HG03457 (cell line): ENCODE measurements around the gene PPP1R1B.

Experiments used
- ATAC-seq: cut with Tn5 transposase; IDR thresholded peaks from one replicate; pipeline ENCODE4 v1.9.1; 2021; ENCODE audit warnings: moderate number of reproducible peaks; ENCODE audit not compliant: unreplicated experiment

Gene PPP1R1B

DNA sequence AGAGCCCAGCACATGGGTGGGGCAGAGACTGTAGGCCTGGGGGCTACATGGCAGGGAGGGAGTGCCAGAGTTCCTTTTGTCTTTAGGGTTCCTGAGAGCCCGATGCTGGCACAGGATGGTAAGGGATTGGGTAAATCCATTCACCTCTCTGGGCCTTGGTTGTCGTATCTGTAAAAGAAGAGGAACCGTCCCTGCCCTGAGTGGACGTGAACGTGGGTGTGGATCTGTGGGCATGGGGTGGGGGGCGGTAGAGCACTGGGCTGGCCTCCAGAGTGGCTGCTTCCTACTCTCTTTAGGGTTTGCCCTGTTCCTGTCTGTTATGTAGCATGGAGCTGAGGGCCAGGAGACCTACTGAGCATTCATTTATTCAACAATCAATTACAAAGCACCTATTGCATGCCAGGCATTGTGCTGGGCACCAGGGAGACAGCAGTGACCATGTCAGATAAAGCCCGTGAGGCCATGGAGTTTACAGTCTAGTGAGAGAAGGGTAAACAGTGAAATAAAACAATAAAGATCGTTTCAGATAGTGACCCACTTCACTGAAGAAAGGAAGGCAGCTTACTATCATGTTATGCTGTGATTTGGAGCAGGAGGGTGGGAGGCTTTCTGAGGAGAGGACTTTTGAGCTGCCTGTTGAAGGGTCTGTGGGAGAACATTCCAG is 25.3 kb downstream of the PPP1R1B start:
- ATAC-seq: no peak

DNA sequence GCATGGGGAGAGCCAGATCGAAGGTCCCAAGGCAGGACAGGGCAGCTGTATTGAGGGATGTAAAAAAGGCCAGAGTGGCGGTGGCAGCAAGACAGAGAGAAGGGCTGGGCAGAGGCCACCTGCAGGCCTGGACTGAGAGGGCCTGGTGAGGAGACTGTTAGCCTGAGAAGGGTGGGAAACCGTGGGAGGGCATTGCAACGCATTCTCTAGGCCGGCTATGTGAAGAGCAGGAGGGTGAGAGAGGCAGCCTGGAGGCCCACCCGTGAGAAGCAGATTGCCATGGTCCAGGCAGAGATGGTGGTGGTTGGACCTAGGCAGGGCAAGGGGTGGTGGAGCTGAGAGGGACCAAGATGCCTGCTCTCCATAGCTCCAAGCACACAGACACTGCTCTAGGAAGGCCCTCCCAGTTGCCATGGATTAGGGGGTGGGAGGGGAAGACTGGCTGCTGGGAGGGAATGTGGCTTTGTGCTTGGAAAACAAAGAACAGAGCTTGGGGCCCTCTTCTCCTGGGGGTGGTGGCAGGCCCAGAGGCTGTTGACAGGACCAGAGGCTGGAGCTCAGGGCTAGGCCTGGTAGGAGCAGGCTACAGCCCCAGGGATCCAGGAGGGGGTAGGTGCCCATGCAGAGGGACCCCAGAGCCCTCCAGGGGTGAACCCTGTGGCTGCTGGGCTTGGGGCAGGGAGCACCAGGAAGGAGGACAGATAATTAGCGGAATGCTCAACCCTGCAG is 26.0 kb downstream of the PPP1R1B start:
- no peak for ATAC-seq

DNA sequence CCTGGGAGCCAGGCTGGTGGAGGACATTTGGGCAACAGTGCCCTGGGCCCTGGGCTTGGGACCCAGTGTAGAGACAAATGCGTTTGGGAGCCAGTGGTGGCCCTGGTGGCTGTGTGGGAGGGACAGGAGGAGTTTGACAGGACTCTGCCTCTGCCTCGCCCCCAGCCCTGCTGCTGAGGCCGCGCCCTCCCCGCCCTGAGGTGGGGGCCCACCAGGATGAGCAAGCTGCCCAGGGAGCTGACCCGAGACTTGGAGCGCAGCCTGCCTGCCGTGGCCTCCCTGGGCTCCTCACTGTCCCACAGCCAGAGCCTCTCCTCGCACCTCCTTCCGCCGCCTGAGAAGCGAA is 26.5 kb downstream of the PPP1R1B start:
- no peak for ATAC-seq

DNA sequence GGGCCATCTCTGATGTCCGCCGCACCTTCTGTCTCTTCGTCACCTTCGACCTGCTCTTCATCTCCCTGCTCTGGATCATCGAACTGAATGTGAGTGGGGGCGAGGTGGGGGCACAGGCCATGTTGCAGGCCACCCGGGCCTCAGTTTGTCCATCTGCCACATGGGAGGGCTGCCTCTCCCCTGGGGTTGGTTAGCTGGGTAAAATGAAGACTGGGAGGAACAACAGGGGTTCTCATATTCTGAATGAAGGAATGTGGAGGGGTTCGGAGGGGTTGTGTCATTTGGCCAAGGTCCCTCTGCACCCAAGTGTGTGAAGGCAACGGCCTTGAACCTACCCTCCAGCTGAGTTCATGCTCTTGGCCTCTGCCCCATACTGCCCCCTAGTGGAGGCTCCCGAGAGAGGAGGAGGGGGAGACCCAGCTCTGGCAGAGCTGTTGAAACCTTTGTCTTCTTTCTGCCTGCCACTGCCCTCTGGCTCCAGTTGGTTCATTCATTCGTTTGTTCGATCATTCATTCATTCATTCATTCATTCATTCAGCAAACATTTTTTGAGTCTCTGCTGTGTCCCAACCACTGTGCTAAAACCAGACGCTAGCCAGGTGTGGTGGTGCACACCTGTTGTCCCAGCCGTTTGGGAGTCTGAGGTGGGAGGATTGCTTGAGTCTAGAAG is 27.0 kb downstream of the PPP1R1B start:
- no peak for ATAC-seq

DNA sequence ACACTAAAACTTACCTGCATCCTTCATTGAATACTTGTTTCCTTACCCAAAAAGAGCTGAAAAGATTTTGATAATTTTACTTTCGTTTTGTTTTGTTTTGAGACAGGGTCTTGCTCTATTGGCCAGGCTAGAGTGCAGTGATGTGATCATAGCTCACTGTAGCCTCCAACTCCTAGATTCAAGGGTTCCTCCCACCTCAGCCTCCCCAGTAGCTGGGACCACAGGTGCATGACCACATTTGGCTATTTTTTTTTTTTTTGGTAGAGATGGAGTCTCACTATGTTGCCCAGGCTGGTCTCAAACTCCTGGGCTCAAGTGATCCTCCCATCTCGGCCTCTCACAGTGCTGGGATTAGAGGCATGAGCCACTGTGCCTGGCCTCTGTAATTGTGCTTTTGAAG is 28.4 kb downstream of the PPP1R1B start:
- no peak for ATAC-seq

DNA sequence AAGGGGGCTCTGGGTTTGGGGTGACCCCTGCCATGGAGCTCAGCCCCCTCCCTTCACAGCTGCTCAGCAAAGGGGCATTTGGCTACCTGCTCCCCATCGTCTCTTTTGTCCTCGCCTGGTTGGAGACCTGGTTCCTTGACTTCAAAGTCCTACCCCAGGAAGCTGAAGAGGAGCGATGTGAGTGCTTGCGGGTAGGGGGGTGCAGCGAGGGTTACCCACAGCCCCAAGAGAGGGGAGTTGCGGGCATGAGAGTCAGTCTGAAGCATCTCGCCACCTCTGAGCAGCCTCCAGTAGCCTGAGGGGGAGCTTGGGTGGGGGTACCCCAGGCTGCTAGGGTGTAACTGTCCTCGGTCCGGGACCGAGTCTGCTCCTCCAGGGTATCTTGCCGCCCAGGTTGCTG is 31.6 kb downstream of the PPP1R1B start:
- no peak for ATAC-seq

DNA sequence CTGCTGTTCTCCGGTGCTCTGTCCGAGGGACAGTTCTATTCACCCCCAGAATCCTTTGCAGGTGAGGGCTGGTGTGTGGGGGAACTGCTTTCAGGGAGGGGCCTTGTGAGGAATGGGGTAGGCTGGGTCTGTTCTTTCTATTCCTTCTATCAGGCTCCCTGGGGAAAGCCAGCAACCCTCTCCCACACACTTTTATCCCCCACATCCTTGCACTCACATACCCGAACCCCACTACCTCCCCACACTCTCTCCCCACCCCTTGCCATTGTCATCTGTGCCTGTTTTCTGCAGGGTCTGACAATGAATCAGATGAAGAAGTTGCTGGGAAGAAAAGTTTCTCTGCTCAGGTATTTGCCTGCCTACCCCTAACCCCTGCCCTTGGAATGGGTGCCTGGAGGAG is 32.0 kb downstream of the PPP1R1B start:
- ATAC-seq: no peak

DNA sequence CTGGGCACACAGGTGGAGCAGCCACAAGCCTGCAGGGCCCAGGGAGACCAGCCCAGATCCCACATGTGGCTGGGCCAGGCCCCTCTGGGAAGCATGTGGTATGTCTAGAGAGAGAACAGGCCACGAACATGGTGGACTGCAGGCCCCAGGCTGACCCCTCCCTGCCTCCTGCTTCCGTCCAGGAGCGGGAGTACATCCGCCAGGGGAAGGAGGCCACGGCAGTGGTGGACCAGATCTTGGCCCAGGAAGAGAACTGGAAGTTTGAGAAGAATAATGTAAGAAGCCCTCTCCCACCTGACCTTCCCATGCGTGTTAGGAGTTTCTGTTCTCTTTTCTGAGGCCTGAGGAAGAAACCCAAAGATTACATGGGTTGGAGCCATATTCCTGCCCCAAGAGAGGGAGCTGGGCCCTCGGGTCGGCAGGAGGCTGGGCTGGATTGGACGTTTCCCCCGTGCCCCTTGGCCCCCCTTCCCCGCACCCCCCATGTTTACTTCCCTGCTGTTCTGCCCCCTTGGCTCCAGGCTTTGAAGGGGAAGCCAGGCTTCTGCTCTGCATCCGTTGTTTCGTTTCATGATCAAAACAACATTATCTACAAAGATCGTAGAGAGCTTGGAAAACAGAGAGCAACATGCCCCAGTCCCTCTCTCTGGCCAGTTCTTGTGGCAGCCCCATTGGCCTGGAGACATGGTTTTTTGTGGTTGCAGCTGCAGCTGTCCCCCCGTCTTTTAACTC is 32.7 kb downstream of the PPP1R1B start:
- no peak for ATAC-seq

DNA sequence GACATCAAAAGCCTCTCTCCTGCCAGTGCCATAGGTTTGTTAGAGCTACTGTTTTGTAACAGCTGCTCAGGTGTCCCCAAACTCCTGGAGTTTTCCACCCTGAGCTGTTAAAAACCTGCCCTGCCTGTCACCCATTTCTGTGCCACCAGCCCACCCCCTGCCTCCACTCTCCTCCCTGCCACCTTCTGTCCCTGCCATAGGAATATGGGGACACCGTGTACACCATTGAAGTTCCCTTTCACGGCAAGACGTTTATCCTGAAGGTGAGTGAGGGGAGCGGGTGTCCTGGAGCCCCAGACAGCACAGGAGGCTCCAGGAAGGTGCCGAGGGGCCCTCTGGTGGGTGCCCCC is 33.2 kb downstream of the PPP1R1B start:
- ATAC-seq: no peak

DNA sequence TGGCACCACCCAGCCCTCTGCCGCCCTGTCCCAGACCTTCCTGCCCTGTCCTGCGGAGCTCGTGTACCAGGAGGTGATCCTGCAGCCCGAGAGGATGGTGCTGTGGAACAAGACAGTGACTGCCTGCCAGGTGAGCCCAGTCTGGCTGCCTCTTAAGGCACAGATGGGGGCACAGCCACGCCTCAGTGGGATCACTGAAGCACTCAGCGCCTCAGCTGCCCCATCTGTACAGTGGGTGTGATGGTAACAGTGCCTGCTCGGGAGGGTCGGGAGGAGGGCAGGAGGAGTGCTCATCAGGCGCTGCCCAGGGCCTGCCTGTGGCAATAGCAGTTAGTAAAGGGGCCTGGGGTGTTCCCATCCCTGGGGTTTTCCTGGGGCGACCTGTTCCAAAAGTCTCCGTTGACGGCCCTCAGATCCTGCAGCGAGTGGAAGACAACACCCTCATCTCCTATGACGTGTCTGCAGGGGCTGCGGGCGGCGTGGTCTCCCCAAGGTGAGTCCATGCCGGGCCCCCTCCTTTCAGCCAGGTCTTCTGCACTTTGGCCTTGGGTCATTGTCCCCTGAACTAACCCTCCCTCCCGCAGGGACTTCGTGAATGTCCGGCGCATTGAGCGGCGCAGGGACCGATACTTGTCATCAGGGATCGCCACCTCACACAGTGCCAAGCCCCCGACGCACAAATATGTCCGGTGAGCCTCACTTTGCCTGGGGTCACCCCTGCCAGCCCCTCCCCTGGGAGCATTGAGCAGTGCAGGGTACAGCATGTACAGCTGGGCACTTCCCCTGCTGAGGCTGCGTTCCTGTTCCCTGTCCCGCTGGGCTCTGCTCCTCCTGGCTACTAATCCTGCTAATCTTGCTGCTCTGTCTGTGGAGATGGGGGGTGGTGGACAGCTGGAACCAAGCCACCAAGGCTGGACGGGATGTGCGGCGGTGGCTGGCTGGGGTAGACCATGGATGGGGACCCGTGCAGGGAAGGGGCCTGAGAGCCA is 33.9 kb downstream of the PPP1R1B start:
- no peak for ATAC-seq

DNA sequence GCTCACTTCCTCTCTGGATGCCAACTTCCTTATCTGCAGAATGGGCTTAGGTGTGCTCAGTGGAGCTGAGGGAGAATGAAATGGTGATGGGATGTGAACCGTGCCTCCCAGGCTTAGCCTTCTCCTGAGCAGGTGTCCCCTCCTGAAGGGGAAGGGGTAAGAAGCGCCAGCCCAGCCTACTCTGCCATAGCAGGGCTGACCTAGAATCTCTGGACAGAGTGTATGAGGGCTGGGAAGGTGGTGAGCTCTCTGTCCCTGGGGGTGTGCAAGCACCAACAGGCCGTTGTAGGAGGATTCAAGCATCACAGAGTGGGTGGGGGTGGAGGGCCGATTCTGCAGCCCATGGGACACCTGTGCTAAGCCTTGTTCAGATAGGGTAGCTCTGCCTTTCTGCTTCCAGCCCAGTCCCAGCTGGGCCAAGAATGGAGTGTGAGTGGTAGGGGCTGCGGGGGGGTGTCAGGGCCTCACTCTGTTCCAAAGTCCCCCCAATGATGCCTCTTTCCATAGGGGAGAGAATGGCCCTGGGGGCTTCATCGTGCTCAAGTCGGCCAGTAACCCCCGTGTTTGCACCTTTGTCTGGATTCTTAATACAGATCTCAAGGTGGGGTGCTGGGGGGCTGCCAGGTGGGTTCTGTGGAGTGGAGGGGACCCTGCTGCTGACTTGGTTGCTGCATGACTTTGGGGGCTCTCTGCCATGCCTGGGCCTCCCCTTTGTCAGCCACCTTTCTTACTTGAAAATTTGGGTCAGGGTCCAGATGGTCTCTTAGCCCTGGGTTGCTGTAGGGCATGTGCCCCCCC is 35.2 kb downstream of the PPP1R1B start:
- ATAC-seq: no peak

DNA sequence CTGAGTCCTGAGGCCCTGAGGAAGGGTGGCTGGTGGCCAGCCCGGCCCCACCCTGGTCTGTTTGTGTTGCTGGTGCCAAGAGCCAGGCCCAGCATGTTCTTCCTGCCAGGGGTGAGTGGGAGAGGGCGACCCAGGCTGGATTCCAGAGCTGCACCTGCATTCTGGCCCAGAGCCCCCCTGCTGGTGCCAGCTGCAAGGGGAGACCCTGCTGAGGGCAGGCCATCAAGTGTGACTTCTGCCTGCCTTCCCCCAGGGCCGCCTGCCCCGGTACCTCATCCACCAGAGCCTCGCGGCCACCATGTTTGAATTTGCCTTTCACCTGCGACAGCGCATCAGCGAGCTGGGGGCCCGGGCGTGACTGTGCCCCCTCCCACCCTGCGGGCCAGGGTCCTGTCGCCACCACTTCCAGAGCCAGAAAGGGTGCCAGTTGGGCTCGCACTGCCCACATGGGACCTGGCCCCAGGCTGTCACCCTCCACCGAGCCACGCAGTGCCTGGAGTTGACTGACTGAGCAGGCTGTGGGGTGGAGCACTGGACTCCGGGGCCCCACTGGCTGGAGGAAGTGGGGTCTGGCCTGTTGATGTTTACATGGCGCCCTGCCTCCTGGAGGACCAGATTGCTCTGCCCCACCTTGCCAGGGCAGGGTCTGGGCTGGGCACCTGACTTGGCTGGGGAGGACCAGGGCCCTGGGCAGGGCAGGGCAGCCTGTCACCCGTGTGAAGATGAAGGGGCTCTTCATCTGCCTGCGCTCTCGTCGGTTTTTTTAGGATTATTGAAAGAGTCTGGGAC is 36.0 kb downstream of the PPP1R1B start:
- no peak for ATAC-seq

DNA sequence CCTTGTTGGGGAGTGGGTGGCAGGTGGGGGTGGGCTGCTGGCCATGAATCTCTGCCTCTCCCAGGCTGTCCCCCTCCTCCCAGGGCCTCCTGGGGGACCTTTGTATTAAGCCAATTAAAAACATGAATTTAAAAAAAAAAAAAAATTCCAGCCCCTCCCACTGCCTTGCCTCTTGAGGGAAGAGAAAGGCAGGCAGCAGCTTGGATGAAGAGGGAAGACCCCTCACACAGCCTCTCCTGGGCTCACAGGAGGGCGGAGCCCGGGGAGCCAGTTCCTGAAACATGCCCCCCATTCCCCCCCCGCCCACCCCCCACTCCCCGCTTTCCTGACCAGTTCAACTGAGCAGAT is 36.6 kb downstream of the PPP1R1B start:
- ATAC-seq: no peak

DNA sequence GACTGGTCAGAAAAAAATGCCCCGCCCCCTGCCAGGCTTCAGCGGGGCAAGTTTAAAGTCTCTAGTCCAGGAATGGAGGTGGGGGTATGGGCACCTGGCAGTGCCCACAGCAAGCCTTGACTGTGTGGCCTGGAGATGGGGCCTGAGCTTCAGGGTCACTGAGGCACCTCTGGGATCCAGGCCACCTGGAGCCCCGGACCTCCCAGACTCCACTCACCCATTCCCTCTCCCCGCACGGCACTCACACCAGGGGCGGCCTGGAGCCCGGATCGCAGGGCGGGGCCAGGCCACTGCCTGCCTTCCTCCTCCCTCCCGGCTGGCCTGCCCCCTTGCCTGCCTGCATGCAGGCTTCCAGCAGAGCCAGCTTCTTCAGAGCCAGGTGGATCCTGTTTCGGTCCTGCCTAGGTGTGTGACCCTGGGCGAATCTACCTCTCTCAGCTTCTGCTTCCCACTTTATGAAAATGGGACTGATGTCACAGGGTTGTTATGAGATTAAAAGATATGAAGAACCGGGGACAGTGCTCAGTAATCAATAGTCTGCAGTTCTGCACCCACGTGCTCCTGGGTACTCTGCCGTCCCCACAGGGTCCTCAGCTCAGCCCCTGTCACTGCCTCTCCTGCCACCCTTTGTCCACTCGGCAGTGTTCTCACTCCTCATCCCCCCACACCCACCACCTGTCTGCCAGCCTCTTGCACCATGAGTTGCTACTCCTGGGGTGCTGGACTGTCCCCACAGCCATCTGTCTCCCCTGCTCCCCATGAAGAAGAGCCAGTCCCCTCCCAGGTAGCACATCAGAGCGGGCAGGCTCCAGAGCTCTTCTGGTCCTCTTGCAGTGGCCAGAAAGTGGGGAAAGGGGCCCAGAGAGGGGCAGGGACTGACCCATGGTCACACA is 37.2 kb downstream of the PPP1R1B start:
- no peak for ATAC-seq

DNA sequence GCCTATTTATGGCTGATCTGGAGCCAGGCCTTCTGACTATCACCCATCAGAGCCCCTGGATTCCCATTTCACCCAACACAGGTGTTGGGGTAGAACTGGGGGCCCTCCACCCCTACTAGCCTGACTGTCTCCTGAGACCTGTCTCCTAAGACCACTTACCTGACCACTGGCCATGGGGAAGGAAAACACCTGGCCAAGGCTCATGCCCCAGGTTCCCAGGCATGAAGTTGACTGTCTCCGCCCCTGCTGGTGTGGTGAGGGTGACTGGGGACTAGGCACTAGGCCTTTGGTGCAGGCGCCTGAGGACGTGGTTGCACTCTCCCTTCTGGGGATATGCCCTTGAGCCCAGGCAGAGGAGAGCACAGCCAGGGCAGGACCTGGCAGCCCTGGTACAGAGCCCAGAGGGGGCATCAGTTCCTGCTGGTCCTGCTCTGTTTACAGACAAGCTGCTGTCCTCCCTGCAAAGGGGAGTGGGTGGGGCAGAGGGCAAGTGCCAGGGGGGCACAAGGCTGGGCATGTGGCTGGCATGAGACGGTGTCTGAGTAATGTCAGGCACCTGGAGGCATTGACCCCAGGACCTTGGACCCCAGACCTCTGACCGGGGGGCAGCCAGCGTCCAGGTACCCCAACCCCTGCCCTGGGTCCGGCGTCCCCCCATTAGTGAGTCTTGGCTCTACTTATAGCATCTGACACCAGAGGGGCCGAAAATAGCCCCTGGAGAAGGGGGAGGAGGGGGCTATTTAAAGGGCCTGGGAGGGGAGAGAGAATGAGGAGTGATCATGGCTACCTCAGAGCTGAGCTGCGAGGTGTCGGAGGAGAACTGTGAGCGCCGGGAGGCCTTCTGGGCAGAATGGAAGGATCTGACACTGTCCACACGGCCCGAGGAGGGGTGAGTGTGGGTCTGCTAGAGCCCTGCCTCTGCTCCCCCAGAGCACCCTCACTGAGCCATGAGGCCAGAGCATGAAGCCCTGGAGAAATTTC is 38.1 kb downstream of the PPP1R1B start, which contains the start of gene TCAP:
TSS of gene TCAP (plus strand) at position 769 of the 981 bp plus-strand sequence. CDS start at position 780, 11 bp downstream.
- ATAC-seq: no peak

DNA sequence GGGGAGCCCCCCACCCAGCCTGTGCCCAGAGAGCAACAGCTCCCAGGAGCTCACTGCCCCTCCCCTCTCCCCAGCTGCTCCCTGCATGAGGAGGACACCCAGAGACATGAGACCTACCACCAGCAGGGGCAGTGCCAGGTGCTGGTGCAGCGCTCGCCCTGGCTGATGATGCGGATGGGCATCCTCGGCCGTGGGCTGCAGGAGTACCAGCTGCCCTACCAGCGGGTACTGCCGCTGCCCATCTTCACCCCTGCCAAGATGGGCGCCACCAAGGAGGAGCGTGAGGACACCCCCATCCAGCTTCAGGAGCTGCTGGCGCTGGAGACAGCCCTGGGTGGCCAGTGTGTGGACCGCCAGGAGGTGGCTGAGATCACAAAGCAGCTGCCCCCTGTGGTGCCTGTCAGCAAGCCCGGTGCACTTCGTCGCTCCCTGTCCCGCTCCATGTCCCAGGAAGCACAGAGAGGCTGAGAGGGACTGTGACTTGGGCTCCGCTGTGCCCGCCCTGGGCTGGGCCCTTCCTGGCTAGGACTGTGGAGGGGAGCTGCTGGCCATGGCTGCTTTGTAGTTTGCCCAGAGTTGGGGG is 39.0 kb downstream of the PPP1R1B start:
- no peak for ATAC-seq
